CD4-positive, alpha-beta T cell treated with Interleukin-21 for 1 hour (primary cell): Measurements from ENCODE around the gene TAF10.
A peak's percentile ranks its signal among the peaks of the same experiment; 100 is the strongest.

Experiments
- DNase-seq: peaks from one replicate; pipeline ENCODE4 v3.0.0-alpha.2; 2020

TAF10 gene

DNA sequence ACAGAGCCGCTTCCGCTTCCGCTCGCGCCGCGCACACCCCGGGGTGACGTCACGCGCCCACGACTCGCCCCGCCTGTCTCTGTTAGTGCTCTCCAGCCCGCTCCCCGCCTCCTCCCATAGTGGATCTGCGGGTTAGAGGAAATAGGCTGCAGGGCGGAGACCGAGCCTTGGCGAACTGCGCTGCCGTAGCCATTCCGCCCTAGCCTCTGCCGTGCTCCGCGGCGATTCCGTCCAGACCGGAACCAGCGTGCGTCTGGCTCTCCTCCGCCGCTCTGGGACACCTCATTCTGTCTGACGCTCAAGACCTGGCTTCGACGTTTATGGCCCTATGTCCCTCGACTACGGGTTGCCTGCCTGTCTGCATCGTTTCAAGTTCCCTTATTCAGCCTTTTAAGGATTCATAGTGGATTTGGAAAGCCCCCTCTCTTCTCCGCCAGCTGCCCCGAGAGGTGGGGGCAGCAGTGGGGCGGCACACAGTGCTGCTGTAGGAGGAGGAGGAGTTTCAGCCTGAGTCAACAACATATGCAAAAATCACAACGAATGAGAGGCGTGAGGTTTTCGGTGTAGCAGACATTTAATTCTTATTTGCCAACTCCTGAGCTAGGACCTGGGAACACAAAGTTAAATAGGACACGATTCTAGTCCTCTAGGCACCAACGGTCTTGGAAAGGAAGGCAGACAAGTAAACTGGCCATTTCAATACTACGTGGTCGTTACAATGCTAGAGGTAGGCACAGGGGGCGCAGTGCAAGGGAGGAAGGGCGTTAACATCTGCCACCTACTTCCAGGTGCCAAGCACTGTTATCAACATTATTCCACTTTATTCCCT lies at the start of gene TAF10:
TSS of gene TAF10 (minus strand) at position 4 of the 829 bp plus-strand sequence. CDS start 27 bp downstream, outside the sequence.
- DNase-seq = peak; percentile 95

DNA sequence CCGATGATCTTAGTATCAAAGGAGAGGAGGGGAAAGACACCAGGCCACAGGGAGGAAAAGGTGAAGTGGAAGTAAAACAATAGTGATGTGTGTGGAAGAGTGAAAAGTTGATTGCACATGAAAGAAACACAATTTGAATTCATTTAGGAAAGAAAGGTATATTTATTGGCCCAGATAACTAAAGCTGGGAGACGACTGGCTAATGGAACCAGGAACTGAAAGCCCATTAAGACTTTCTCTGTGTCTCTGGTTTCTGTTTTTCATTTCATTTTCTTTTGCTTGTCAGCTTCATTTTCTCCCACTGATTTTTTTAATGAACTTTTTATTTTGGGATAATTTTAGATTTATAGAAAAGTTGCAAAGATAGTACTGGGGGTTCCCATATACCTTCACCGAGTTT lies 48.7 kb upstream of the TAF10 start:
- DNase-seq = no peak

DNA sequence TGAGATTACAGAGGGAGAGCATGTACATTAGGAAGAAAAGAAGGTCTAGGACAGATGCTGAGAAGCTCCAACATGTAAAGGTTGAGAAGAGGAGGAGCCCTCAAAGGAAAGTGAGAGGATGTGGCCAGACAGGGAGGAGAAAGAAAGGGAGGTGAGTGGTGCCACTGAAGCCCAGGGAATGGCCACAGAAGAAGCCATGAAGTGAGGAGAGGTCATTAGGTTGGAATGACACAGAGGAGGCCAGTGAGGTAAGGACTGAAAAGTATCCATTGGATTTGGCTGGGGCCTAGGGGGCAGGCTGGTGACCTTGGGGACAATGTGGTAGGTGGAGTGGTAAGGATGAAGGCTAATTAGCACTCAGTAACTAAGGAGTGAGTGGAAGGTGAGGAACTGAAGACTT lies 46.6 kb upstream of the TAF10 start:
- DNase-seq = no peak

DNA sequence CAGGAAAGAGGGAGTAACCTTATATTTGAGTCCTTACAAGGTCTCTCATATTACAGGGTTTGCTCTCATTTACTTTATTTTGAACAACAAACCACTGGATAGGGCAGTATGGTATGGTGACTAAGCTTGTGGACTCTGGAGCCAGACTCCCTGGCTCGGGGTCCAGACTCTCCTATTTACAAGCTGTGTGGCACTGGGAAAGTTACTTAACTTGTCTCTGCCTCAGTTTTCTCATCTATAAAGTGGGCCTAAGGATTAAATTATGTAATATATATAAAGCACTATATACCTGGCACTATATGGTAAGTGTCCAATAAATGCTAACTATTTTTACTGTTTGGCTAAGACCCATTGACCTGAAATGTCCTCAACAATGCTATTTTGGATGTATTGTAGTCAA lies 45.3 kb upstream of the TAF10 start:
- DNase-seq = no peak

DNA sequence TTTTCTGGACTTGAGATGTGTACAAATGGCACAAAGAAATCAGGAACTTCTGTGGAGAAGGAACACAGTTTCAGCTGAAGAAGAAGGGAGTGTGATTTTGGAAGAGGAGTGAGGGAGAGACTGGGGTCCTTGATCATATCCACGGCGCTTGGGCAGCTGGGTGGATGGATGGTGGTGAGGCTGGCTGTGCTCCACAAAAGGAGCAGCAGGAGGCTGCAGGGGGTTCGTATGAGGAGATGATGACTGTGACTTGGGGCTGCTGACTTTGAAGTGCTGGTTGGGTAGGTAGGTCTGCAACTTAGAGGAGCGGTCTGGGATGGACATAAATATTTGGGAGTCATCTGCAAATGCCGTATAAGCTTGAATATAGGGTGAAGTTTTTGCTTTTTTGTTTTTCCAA lies 44.9 kb upstream of the TAF10 start:
- DNase-seq = no peak

DNA sequence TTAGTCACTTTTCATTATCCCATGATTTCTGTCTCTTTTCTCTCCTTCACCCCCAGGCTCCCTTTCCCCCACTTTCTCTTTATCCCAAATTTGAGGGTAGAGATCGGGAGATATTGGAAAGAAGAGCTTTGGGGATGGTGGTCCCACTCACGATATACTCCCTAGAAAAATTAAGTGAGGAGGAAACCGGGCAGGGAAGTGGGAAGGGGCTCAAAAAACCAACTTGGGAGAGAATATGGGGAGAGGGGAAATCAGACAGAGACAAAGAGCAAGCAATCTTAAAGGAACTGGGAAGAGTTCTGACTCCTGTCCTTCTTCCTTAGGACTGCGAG lies 44.5 kb upstream of the TAF10 start:
- no peak for DNase-seq

DNA sequence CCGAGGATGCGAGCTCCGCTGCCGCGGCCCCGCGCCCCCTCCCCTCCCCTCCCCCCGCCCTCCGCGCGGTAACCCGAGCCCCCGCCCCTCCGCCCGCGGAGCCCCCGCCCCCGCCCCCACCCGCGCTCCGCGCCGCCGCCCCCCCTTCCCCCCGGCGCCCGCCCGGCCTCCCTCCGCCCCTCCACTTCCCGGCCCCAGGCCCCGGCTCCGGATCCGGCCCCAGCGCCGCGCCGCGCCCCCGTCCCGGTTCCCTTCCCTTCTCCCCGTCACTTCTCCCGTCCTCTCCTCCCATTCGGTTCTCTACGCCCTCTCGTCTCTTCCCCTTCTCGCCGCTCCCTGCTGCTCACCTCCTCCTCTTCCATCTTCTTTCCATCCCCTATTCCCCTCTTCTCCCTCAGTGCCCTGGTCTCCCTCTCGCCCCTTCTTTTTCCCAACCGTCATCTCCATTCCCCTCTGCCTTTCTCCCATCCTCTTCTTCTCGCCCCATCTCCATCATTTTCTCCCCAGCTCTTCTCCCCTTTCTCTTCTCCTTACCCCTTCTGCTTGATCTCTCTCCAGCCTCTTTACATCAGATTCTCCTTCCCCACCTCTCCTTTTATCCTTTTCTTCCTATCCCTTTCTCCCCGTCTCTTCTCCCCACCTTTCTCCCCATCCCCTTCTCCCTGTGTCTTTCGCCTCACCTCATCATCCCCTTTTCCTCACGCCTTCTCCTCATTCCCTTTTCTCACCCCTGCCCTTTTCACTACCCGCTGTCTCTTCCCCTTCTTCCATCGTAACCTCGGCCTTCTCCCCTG lies 44.0 kb upstream of the TAF10 start, which contains the start of gene DCHS1:
TSS of gene DCHS1 (minus strand) at position 20 of the 794 bp plus-strand sequence. CDS start 14,196 bp downstream, outside the sequence.
- peak; percentile 17 for DNase-seq

DNA sequence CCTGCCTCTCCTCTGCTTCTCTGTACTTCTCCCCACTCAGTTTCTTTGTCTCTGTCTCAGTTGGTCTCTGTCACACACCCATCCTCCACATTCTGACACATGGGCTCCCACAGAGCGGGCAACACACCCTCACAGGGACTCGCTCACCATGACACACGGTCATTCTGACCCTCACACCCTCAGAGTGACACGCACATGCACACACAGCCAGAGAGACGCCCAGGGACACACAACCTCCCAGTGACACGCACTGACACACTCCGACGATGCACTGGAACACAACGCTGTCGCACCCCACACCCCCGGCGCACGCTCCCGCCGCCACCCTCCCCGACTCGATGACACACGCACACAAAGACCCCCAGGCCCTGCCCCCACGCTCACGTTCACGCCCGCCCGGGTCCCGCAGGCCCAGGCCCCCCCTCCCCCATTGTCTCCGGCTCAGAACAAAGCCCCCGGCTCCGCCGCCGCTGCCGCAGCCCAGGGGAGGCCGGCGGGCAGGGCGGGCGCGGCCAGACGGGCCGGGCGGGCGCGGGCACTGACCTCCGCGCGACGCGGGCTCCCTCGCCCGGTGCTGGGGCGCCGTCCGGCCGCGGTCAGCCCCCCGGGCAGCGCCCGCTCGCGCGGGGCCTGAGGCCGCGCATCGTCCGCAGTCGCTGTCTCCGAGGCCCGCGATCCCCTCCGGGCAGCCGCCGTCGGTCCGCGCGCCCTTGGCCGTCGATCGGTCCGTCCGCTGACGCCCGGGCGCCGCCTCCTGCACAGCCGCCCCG lies 43.2 kb upstream of the TAF10 start:
- peak; percentile 33 for DNase-seq

DNA sequence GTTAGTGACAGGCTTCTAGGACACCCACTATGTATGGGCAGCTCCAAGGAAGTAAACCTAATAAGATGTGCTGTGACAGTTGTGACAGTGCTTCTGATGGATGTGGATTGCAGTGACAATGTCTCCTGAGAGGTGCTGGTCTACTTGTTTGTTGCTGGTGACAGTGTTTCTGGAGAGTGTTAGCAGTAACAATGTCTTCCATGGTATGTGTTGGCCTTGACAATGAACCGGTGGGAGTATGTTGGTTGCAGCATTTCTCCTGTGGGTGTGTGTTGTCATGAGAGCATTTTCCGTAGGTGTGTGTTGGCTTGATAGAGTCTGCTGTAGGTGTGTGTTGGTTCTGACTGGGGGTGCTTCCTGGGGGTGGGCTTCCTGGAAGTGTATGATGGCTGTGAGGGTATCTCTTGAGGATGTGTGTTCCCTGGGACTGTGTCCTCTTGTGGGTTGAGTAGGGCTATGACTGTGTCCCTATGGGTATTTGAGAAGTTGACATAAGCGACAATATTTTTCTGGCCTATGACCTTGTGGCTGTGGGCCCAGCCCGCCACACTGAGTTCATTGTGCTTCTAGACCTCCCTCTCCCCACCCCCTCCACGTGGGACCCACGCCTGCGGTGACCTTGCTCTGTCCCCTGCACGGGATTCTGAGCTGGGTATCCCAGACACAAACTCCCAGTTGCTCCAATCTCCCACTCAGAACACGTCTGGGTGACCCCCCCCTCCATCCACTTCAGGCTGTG lies 42.4 kb upstream of the TAF10 start:
- no peak for DNase-seq

DNA sequence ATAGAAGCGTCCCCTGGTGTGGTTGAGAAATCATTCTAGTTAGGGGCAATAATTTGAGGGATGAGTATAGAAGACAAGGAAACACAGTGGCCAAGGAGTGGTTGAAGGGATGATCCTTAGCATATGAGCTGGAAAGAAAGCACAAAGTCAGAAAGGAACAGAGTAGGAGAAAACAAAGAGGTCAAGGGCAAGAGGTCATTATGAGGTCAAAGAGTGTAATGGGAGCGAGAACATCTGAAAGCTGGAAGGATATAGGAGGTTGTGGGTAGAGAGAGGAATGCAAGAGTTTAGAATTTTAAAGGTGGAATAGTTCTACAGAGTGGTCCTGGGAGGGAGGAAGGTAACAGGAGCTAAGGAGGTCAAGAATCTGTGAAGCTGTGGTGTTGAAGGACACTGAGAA lies 41.6 kb upstream of the TAF10 start:
- DNase-seq = no peak

DNA sequence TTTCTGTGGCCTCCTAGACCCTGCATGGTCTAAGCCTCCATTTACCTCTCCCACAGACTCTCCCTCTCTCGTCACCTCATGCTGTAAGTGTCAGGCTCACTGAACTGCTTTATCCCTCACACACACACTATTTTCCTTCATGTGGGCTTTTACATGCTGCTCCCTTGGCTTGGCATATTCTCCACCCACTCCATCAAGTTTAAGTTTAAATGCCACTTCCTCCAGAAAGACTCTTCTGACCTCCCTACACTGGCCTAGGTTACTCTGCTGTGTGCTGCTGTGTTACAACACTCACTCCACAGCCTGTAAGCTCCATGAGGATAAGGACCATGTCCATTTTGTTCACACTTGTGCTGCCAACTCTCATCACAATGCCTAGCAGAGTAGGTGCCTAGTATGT lies 41.1 kb upstream of the TAF10 start:
- no peak for DNase-seq

DNA sequence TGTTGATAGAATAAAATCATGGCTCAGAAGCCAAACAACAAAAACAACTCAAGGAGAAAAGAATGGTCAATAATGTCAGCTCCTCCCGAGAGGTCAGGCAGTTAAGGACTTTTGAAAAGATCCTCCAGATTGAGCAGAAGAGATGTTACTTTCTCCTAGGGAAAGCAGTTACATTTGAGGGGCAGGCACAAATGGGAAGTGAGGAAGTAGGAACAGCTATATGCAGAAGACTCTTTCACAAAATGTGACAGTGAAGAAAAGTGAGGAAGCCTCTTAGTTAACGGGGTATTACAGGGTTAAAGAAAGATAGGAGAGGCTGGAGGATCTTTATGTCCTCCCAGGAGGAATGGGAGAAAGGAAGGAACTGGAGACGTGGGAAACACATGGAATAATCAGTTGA lies 40.2 kb upstream of the TAF10 start:
- no peak for DNase-seq

DNA sequence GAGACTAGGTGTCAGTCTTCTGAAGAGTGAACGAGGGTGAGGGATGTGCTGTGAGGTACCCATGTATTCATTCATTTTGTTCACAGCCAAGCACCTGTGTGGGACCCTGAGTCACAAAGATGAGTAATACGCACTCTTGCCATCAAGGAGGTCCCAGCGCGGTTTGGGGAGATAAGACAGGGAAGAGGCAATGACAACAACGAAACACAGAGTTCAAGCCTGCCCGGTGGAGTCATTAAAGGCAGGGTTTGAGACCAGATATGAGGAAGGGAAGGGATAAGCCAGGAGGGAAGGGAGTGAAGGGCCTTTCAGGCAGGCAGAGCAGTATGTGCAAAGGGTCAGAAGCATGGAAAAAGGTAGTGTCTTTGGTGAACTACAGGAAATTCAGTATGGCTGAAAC lies 39.0 kb upstream of the TAF10 start:
- DNase-seq = no peak

DNA sequence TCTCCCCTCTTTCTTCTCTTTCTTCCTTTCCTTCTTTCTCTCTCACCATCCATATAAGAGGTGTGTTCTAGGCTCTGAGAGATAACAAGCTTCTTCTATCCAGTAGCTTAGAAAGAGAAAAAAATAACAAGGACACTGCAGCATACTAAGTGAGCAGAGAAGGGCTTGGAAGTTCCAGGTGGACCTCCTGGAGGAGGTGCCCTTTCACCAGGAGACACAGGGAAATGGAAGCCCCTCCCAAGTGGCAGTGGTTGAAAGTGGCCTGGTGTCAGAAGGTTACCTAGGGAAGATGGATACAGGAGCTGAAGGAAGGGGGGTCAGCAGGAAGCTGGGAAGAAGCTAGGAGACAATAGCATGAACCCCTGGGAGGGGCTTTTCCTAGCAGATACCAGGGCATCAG lies 38.1 kb upstream of the TAF10 start:
- DNase-seq = no peak

DNA sequence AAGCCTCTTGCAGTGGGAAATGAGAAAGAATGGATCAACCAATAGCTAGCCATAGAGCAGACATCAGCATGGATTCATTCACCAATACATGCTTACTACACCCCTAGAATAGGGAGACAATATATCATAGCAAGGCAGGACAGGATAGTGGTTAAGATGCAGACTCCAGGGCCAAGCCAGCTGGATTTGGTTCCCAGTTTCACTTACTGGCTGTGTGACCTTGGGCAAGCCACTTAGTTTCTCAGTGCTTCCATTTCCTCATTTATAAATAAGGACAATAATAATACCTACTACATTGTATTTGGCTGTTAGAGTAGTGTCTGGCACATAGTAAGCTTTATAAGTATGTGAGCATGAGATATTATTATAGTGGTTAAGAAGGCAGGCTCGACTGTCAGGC lies 36.5 kb upstream of the TAF10 start:
- no peak for DNase-seq

DNA sequence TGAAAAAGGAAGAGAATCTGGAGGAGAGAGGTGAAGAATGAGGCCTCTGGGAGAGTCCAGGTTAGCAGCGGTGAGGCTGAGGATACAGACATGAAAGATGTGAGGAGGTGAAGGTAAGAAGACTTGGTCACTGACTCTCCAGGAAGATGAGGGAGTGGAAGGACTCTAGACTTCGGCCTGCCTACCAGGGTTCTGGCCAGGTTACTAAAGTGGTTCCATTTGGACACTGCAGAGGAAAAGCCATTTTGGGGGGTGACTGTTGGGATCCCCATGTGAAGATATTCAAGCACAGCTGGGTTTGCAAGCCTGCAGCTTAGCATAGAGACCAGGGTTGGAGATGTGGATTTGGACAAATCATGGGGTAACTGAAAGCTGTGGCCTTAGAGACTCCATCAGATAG lies 35.8 kb upstream of the TAF10 start:
- DNase-seq = no peak

DNA sequence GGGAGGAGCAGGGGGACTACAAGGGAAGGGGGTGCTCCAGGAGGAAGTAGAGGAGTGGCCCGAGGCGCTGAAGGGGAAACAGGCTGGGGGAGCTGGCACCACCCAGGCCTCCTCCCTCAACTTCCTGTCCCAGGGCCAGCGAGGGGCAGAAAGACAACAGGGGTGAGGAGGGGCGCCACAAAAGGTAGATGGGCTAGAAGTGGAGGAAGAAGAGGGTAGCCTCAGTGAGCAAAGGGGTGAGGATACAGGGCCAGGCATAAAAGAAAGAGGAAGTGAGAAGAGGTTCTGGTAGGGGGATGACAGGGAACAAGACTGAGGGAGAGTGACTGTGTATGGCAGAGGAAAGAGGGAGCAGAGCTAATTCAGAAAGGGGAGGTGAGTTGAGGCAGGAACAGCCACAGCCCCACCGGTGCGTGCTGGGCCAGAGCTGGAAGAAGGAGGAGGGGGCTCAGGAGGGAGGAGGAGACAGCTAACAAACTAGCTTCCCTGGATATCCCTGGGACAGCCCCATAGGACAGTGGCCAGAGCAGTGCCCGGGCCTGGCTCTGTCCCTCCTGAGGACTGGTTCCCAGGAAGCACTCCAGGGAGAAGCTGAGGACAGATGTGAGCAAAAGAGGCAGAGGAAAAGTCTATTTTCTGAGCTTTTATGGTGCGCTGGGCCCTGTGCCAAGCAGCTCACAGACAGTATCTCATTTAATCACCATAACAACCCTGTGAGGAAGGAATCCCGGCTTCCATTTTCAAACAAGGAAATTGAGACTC lies 35.1 kb upstream of the TAF10 start:
- DNase-seq = peak; percentile 42

DNA sequence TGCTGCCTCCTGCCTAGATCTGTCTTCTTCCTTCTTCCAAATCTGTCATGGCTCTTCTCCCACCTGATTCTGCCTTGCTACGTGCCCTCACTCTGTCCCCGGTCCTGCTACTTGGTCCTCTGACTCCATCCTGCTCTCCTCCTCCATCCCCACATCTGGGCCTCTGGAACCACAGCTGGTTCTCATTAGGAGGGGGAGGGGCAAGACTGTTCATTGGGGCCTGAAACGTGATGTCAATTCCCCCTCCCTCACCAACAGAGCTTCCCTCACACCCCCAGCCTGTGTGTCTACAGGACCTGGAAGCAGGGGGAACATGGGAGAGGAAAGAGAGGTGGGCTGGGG lies 34.5 kb upstream of the TAF10 start:
- DNase-seq = no peak

DNA sequence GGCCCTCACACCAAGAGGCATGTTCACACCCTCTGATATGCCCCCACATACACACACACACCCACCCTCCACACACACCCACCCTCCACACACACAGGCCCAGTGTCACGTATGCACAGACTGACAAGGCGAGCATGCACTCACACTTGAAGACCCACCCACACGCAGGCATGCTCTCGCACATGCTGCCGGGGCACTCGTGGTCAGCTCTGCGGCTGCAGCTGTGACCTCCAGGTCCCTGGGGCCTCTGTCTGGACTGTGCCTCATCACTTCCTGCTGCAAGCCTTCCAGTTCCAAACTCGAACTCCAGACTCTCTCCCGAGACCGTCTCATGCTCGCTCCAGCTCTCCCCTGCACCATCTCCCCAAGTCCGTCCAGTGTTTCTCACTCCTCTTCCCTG lies 34.1 kb upstream of the TAF10 start:
- DNase-seq = no peak

DNA sequence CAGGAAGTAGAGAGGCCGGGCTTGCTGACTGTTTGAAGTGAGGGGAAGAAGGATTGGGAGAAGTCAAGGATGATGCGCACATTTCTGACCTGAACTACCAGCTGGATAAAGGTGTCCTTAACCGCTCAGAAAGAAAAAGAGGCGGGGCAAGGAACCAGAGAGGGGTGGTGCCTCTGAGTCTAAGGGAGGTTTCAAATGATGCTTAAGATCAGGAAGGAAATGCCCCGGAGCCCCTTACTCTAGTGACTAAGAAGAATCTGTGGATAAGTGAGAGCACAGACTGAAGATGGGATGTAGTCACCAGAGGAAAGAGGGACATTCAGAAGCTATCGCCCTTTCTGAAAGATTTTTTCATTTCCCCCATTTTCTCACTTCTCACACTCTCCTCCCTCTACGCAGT lies 30.9 kb upstream of the TAF10 start:
- no peak for DNase-seq

DNA sequence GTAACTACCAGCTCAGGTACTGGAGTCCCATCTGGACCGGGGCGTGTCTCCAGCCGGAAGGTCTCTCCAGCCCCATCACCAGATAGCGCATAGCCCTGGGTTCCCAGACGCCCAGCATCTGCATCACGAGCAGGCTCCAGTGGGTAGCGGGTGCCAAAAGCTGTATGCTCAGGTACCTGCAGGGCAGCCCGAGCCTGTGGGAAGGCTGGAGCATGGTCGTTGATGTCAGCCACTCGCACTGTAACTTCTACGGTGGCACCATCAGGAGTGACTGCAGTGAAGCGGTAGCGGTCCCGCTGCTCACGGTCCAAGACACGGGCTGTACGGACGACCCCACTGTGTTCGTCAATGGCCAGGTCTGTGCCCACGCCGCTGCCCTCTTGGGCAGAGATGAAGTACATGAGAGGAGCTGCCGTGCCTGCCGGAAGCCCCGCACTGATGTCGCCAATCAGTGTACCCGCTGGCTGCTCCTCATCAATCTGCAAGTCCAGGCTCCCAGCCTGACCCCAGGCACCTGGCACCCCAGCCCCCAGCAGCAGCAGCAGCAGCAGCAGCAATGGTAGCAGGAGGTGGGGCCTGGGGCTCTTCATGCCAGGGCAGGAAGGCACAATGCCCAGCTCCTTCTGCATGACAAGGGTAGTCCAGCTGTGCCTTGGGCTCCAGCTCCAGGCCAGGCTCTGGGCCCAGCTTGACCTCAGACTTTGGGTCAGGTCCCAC lies 29.1 kb upstream of the TAF10 start:
- DNase-seq = no peak
